NCI-H82 treated with DMSO at 0.1 percent for 48 hours (cell line): Measurements from ENCODE around the gene FDCSP.
"Not testable (repeated sequence)": the region's sequence is repeated elsewhere in the genome, so short reads cannot be mapped to it uniquely, and the experiment has no call there.

Experiments used
- DNase-seq: peaks from one replicate; lab custom pipeline; 2025; ENCODE audit not compliant: unreplicated experiment; lab: John Stamatoyannopoulos, UW

The FDCSP gene

GRCh38 chr4:70225824-70226223, at the start of gene FDCSP:
FDCSP (plus strand) TSS chr4:70226124; CDS start chr4:70231195, 5,071 bp downstream.
- DNase-seq, result no peak

DNA sequence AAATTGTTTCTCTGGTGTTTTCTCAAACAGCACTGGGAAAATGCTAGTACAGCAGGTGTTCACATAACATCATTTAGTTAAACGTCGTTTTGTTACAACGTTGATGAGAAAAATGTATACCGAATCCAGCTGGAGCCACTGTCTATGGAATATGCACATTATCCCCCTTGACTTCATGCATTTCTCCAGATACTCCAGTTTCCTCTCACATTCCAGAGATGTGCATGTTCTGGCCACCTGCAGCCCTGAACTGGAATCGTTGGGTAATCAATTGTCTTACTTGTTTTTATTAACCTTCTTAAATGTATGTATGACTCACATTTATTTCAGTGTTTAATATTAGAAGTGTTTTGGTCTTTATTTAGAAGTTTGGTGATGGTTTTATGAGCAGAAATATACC, 48.8 kb upstream of the FDCSP start:
- no peak for DNase-seq

DNA sequence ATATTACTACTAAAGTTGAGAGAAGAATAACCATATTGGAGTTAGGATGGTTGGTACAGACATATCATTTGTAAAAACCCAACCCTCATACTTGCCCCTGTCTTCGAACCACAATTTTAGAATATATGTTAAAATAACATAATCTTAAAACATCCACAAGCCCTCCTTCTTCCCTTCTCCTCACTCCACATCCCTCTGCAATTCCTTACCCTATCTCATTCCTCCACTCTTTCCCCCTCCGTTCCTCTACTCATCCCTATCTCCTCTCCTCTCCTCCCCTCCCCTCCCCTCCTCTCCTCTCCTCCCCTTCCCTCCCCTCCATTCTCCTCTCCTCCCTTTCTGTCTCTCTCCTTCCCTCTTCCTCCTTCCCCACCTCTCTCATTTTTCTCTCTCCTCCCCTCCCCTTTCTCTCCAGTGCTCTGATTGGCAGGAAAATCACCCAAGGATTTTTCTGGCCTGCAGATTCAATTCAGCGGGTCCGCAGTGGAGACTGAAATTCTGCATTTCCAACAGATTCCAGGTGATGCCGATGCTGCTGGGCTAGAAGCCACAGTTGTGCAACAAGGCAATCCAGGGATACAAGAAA, 47.8 kb upstream of the FDCSP start:
- no peak for DNase-seq

DNA sequence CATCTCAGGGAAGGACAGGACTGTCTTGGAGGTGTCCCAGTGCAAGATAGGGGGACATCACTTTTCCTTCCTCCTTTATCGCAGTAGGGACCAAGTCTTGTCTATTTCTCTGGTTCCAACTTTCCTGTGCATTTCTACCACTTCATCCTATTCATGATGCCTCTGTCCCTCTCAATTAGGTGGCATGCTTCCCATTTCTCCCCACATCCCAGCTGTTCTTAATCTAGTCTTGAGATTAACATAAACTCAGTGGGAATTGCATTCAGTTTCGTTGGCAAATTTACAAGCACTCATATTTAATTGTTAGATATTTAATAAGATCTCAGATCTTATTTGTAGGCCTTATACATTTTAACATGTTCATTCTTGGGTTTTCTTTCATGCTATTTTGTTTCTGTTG, 46.1 kb upstream of the FDCSP start:
- DNase-seq, result no peak

- no peak for DNase-seq
These were observed 44.1 kb upstream of the FDCSP start for GRCh38 chr4:70181864-70182263.

DNA sequence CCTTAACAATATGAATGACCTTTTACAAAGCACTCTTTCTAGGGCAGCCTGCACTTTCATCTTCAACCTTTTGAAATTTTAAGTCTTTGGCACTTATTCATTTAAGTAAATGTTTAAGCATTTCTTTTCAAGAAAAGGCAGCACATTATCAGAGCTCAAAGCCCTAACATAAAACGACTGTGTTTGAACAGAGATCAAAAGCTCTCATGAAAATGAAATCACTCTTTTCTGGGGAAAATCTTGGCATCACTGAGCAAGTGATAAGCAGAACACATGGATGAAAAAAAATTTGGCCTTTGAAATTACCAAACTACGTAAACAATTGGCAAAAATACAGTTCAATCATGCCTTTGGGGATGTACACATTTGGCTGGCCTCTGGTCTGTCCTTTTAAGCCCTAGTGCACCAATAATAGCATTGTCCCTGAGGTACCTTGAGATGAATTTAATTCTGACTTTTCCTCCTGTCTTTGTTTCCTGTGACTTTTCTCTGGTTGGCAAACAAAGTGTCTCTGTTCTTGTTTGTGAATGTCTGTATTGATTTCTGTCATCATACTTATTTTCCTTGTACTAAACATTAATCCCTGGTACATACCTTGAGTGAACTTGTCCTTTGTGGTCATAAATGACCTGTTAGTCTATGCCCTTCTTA, 43.3 kb upstream of the FDCSP start:
- no peak for DNase-seq

DNA sequence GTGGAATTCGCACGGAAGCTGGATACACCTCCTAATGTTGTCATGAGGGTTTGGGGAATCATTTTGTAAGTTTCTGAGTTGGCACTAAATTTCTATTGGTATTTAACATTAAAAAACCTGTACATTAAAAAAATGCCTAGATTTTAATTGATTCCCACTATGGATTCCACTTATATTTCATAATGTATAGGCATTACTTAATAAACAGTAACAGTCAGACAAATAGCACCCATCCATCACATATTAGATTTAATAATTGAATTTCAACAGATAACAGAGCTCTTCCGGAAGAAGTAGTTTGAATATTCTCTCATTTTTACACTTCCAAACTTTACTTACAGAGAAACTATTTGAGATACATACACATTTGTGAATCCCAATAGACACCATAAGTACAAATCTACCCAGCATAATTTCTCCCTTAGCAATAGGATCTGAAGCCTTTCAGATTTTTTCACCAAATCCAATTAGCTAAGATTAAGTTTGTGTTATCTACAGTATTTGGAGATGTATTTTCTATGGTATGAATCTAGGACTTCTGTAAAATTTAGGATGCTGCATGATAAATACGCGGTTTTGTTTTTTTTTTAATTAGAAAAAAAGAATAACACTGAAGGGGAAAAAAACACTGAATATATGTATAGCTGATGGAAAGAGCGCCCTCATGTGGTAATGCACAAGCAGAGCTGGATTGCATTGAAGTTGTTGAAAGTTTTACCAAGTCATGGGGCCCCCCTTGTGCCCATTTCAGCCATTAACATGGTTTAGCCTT, 42.6 kb upstream of the FDCSP start:
- peak; percentile 39 for DNase-seq

- DNase-seq, result no peak
These were observed 42.0 kb upstream of the FDCSP start for GRCh38 chr4:70183940-70184246.

- DNase-seq, result no peak
These were observed 38.7 kb upstream of the FDCSP start for GRCh38 chr4:70187216-70187615.

DNA sequence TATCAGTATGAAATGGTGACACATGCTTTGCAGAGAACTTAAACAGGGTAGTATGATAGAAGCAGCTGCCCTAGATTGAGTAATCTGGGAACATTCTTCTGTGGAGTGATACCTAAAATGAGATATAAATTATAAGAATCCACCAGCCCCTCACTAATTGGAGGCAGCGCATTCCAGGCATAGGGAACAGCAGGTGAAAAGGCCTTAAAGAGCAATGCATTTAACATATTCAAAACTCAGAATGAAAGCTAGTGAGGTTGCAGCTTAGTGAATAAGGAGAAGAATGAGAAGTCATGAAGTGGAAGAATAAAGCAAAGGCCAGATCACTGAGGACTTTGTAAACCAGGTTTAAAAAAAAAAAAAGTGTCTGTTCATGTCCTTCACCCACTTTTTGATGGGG, 35.3 kb upstream of the FDCSP start:
- DNase-seq, result no peak

DNA sequence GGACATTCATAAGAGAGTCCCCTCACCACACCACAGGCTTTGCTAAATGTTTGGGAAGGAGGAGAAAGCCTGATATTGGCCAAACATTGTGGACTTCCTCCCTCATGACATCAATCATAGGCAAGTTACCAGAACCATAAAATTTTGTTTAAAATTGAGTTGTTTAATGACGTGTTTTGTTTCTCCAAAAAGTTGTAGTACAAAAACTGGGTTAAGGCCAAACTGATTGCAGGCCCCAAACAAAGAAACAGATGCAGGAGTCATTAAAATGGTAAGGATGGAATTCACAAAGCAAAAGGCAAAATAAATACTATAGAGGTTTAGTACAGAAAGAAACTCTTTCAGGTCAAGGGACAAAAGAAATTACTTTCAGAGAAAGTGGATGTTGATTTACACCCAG, 34.3 kb upstream of the FDCSP start:
- DNase-seq, result no peak

DNA sequence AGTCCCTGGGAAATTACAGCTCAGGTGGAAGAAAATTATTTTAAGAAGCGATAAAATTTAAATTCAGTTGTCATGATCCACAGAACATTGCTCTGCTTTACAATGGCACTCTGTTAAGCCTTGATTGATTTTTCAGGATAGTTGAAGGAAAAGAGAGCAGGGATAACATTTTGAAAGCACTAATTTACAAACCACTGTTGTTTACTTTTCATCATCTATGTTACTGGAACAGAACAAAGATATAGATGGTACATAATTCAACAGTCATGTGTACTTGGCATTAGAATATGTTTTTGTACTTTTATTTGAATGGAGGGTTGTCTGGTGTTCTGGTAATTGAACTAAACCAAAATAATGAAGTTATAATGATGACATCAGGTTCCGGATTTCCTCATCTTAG, 33.0 kb upstream of the FDCSP start:
- DNase-seq, result no peak

DNA sequence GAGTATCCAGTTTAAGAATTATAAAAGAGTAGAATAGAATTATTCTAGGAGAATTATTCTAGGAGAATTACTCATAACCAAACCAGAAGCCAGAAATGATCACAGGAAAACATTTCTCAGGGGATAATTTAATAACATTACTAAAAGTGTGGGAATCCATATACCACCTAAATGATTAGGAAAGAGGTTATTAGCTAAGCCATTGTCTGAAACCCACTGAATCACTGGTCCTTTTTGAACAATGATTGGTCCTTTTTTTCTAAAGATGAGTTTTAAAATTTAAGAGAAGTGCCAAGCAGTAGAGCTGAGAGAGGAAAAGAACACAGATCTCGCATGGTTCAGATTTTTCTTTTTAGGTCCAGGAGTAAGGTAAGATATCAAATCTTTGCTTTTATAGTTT, 30.5 kb upstream of the FDCSP start, which contains the start of gene ODAM:
TSS of gene ODAM (plus strand) at position 301 of the 400 bp plus-strand sequence. CDS start 819 bp downstream, outside the sequence.
- DNase-seq, result no peak

- DNase-seq, result no peak
These were observed 29.1 kb upstream of the FDCSP start for GRCh38 chr4:70196857-70197256.

DNA sequence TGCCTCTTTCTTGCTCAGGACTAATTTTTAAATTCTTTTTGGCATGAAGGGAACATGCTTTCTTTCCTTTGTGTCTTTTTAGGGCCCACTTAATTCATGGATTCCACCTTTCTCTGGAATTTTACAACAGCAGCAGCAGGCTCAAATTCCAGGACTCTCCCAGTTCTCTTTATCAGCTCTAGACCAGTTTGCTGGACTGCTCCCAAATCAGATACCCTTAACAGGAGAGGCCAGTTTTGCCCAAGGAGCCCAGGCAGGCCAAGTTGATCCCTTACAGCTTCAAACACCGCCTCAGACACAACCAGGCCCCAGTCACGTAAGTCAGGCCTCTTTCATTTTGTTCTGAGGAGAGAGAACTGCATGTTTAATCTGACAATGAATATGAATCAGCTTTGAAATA, 28.1 kb upstream of the FDCSP start:
- no peak for DNase-seq

DNA sequence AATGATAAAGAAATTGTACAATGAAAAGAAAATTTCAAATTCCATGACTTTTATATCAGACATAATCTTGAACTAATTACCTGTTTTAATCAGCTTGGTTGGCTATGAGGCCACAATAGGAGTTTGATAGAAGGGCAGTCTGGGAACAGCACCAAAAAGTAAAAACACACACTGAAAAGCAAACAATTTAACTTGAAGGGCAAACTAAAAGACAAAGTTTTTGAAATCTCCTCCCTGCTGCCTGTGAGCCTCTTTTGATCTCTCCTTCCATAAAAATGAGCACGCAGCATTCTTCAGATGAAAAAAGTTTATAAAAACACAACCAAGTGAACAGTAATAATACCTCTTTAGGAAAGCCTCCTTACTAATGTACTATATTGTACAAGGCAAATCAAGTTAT, 22.3 kb upstream of the FDCSP start:
- DNase-seq, result no peak

GRCh38 chr4:70212752-70213151, 13.2 kb upstream of the FDCSP start:
- not testable (repeated sequence) for DNase-seq

DNA sequence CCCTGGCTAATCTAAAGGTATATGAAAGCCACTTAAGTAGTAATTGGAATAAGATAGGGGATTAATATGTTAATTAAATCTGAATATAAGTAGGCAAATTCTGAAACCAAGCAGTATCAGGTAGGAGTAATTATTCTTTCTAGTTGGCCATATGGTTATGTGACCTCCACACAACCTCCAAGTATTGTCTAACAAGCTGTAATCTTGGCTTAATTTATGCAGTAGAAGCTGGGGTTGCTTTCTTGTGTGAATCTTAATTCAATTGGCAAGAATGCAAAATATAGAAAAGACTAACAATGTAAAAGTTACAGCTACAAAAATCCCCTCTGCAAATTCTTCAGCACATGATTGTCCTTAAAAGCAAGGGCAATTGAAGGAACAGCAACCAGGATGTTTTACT, 9.8 kb upstream of the FDCSP start:
- peak; percentile 60 for DNase-seq

DNA sequence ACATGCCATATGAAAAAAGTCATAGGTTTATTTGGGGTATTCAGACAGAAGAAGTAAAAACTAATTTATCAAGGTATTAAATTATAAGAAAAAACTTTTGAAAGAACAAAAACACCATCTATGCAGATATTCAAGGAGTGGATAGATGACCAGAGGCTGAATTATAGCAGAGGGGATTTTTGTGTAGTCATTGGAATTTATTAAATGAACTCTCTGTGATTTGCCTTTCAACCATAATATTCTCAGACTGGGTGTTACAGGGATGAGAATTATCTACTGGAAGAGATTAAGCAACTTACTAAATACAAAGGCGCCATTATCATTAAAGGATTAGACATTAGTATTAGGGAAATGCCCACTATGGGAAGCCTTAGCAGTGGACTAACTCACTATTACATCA, 9.4 kb upstream of the FDCSP start:
- DNase-seq, result peak; percentile 44

GRCh38 chr4:70221389-70221788, 4.5 kb upstream of the FDCSP start:
- peak; percentile 24 for DNase-seq

DNA sequence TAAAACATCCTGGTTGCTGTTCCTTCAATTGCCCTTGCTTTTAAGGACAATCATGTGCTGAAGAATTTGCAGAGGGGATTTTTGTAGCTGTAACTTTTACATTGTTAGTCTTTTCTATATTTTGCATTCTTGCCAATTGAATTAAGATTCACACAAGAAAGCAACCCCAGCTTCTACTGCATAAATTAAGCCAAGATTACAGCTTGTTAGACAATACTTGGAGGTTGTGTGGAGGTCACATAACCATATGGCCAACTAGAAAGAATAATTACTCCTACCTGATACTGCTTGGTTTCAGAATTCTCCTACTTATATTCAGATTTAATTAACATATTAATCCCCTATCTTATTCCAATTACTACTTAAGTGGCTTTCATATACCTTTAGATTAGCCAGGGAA, 4.1 kb upstream of the FDCSP start:
- peak; percentile 76 for DNase-seq

- no peak for DNase-seq
These were observed 10.2 kb downstream of the FDCSP start for GRCh38 chr4:70236125-70236524.
